NK-92 (cell line): ENCODE measurements around the gene RAF1.
"Not testable (repeated sequence)": the region's sequence is repeated elsewhere in the genome, so short reads cannot be mapped to it uniquely, and the experiment has no call there.

Source experiments
- DNase-seq: peaks from one replicate; lab custom pipeline; 2025; ENCODE audit not compliant: unreplicated experiment; lab: John Stamatoyannopoulos, UW

Gene RAF1

GRCh38 chr3:12643010-12643380 lies 20.9 kb downstream of the RAF1 start:
- DNase-seq = no peak

- DNase-seq = not testable (repeated sequence)
These were observed 23.1 kb downstream of the RAF1 start for GRCh38 chr3:12640853-12641252.

- no peak for DNase-seq
These were observed 25.8 kb downstream of the RAF1 start for GRCh38 chr3:12638105-12638504.

GRCh38 chr3:12633108-12633507 lies 30.8 kb downstream of the RAF1 start:
- DNase-seq = no peak

GRCh38 chr3:12632523-12632922 lies 31.4 kb downstream of the RAF1 start:
- no peak for DNase-seq

GRCh38 chr3:12630843-12631242 lies 33.1 kb downstream of the RAF1 start:
- DNase-seq = not testable (repeated sequence)

GRCh38 chr3:12630292-12630691 lies 33.6 kb downstream of the RAF1 start:
- DNase-seq = no peak

- DNase-seq = no peak
These were observed 34.4 kb downstream of the RAF1 start for GRCh38 chr3:12629560-12629959.

GRCh38 chr3:12628813-12629212 lies 35.1 kb downstream of the RAF1 start:
- DNase-seq = no peak

- DNase-seq = no peak
These were observed 36.5 kb downstream of the RAF1 start for GRCh38 chr3:12627370-12627769.

GRCh38 chr3:12624964-12625363 lies 39.0 kb downstream of the RAF1 start:
- DNase-seq = not testable (repeated sequence)

GRCh38 chr3:12624056-12624455 lies 39.9 kb downstream of the RAF1 start:
- DNase-seq = no peak

GRCh38 chr3:12622335-12622734 lies 41.6 kb downstream of the RAF1 start:
- no peak for DNase-seq

GRCh38 chr3:12620729-12621128 lies 43.2 kb downstream of the RAF1 start:
- DNase-seq = no peak

- DNase-seq = no peak
These were observed 43.6 kb downstream of the RAF1 start for GRCh38 chr3:12620305-12620704.

- DNase-seq = no peak
These were observed 45.5 kb downstream of the RAF1 start for GRCh38 chr3:12618426-12618825.

GRCh38 chr3:12615266-12615665 lies 48.7 kb downstream of the RAF1 start:
- DNase-seq = no peak

- no peak for DNase-seq
These were observed 50.7 kb downstream of the RAF1 start for GRCh38 chr3:12613250-12613649.

GRCh38 chr3:12612514-12613226 lies 51.2 kb downstream of the RAF1 start:
- no peak for DNase-seq

GRCh38 chr3:12611117-12611516 lies 52.8 kb downstream of the RAF1 start:
- no peak for DNase-seq

- no peak for DNase-seq
These were observed 55.5 kb downstream of the RAF1 start for GRCh38 chr3:12608376-12608775.

- DNase-seq = no peak
These were observed 59.9 kb downstream of the RAF1 start for GRCh38 chr3:12603969-12604368.

- DNase-seq = no peak
These were observed 62.8 kb downstream of the RAF1 start for GRCh38 chr3:12601072-12601471.
